HG03354 (cell line): ENCODE data around the gene CASKIN1.

ENCODE experiments used
- ATAC-seq: cut with Tn5 transposase; IDR thresholded peaks from one replicate; pipeline ENCODE4 v1.9.1; 2021; ENCODE audit warnings: mild to moderate bottlenecking; ENCODE audit not compliant: unreplicated experiment, poor library complexity, severe bottlenecking

CASKIN1 gene

DNA sequence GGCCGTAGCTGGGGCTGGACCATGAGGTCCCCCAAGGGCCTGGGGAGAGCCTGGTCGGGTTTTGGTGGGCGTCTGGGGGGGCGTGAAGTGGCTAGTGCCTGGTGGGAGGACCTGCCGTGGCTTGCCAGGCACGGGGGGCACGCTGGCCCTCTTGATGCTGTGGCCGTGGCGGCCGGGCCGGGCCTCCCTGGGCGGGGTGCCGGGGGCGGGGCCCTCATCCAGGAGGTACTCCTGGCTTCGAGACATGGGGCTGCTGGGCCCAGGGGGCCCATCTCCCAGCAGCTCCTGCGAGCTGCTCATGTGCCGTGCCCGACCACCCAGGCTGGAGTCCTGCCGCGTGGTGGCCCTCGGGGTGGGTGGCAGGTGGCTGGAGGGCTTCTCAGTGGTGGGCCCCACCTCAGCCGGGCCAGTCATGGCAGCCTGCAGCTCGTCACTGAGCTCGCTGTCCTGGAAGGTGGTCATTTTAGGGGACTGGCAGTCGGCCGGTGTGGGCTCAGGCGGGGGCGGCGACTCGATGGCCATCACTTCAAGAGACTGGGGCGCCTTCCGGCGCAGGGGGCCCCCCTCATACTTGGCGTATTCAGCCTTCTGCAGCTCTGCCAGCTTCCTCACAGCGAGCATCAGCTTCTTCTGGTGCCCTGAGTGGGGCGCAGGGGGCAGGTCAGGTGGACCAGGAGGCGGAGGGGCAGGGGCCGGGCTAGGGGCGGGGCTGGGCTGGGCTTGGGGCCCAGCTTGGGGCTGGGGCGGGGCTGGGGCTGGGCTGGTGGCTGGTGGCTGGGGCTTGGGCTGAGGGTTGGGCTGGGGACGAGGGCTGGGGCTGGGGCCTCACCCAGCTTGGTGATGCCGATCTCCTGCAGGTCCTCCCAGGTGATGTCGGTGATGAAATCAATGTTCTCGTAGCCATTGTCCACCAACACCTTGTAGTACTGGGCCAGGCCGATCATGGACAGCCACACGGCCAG is 15.2 kb downstream of the CASKIN1 start:
- no peak for ATAC-seq

DNA sequence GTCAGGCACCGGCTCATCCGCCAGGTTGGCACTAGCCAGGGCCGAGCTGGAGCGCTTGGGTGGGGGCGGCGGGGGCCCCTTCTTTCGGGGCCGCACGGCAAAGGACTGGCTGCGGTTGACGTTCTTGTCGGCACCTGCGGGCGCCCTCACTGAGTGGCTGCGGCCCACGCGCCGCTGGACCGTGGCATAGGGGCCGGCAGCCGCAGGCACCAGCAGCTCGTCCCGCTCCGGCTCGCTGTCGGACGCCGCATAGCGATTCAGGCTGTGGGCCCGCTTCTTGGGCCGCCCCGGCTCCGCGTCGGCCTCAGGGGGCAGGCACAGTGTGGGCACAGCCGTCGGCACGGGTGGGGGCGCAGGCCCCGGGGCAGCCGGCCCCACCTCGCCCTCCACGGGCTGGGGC is 15.9 kb downstream of the CASKIN1 start:
- no peak for ATAC-seq

- ATAC-seq = no peak
Measured at GRCh38 chr16:2179576-2179975, 16.8 kb downstream of the CASKIN1 start.

DNA sequence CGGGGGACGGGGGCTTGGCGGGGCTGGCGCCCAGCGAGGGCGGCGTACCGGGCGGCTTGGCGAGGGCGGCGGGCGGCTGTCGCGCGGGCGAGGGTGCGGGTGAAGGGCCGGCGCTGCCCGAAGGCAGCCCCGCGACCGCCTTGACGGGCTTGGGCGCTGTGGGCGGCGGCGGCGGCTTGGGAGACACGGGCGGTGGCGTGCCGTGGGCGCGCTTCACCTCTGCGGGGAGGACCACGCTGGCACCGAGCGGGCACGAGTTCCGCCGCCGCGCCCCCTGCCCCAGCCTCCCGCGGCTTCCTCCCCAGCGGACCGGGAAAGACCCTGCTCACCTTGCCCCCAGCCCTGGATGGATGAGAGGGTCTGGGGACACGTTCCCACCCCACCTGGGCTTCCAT is 17.3 kb downstream of the CASKIN1 start:
- no peak for ATAC-seq

GRCh38 chr16:2178321-2179106 is 17.9 kb downstream of the CASKIN1 start:
- ATAC-seq = no peak

DNA sequence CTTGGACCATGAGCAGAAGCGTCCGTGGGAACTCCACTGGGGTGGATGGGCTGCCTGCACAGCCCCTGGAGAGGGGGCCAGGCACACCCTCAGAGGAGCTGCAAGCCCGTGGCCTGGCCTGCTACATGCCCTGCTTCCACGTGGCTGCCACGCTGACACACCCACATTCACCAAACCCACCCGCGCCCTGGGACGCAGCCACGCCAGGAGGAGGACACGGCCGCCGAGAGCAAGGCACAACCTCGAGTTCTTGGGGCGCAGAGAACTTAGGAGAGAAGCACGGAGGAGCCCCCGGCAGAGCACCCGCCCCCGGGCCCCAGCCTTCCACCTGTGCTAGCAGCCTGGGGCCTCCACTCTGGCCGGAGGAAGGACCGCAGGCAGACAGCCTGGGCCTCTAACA is 18.8 kb downstream of the CASKIN1 start:
- no peak for ATAC-seq

DNA sequence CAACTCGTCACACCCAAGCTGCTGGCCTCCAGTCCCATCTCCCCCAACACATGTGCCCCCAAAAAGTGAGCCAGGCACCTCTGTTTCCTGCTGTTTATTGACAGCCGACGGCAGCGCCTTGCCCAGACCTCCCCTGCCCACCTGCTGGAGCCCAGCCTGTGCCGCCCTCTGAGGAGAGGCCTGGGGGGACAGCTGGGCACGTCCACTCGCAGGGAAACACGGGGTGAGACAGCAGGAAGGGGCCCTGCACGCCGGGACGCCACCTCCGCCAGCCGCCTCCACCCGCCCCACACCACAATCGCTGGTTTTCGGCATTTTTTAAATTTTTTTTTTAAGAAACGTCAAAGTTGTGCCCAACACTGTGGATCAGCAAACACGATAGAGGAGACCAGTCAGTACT is 19.3 kb downstream of the CASKIN1 start:
- ATAC-seq = no peak

DNA sequence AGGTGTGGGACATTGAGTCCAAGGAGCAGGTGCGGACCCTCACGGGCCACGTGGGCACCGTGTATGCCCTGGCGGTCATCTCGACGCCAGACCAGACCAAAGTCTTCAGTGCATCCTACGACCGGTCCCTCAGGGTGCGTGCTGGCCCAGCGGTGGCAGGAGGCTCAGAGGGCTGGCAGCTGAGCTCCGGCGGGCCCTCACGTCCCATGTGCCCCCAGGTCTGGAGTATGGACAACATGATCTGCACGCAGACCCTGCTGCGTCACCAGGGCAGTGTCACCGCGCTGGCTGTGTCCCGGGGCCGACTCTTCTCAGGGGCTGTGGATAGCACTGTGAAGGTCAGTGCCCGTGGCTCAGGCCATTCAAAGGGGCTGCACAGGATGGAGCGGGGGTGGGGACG is 20.4 kb downstream of the CASKIN1 start:
- no peak for ATAC-seq

- no peak for ATAC-seq
Measured at GRCh38 chr16:2175454-2175853, 21.0 kb downstream of the CASKIN1 start.

GRCh38 chr16:2174396-2175131 is 21.8 kb downstream of the CASKIN1 start:
- no peak for ATAC-seq

- no peak for ATAC-seq
Measured at GRCh38 chr16:2173916-2174315, 22.5 kb downstream of the CASKIN1 start.

DNA sequence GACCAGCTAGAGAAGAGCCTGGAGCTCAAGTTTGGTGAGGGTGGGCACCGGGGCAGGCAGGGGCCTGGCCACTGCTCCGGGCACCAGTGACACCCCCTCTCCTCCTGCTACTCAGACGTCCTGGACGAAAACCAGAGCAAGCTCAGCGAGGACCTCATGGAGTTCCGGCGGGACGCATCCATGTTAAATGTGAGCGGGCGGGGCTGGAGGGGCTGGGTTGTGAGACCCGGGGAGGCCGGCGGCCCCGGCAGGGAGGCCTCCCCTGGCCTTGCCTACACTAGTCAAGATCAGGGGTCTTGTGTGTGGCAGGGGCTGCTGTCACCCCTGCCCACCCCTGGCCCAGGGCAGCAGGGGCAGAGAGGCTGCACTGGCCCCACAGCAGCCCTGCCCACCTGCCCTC is 23.0 kb downstream of the CASKIN1 start:
- no peak for ATAC-seq

GRCh38 chr16:2172688-2173335 is 23.6 kb downstream of the CASKIN1 start:
- ATAC-seq = no peak

DNA sequence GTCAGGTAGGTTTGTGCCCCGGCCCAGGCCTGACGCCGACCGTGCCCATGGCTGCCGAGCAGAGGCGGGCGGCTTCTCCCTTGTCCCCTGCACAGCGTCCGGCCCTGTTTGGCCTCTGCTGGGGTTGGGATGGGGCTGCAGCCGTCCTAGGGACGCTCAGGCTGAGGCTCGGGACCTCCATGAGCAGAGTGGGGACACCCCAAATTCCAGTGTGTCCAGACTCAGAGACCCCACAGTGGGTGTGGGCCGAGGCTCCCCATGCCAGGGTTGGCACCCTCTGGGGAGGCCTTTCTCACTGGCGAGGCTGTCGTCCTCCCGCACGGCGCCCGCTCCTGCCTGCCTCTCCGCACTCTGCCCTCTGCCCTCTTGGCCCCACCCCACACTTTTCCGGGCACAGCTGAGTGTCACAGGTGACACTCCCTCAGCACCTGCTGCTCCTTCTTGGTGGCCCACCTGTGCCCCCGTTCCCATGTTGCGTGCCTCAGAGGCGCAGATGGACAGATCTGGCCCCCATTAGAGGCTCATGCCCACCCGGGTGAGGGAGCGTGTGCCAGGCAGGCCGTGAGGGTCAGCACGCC is 24.7 kb downstream of the CASKIN1 start:
- ATAC-seq = no peak

- no peak for ATAC-seq
Measured at GRCh38 chr16:2170587-2171435, 25.6 kb downstream of the CASKIN1 start.

DNA sequence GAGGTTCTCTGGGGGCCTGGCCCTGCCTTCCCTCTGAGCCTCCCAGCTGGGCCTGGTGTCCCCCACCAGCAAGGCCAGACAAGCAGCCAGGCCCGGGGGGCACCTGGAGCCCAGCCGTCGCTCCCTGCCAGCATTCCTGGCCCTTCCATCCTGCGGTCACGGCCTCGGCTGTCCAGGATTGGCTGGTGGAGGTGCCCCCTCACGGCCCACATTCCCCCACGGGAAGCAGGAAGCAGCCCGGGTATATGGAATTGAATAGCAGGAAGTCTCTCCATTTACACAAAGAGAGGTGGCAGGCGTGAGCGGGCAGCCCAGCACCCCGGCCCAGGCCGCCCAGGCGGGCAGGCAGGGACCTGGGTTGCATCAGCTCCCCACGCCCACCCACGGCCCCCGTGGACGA is 26.3 kb downstream of the CASKIN1 start:
- no peak for ATAC-seq

- no peak for ATAC-seq
Measured at GRCh38 chr16:2167068-2167638, 29.3 kb downstream of the CASKIN1 start.
